Adipose tissue (tissue), 3 donors: ENCODE data around the gene SH3YL1. TPM values are rescaled to one million over a fixed set of nuclear protein-coding genes. Genes with fewer than 3 reads are reported as not detected.

Experiments used
- H3K27ac ChIP-seq: one replicate; pipeline ENCODE4 v1.5.1; 2013; ENCODE audit warnings: low read depth, low read length
- WGBS, 3 donors: extraction: QIAGEN DNeasy Blood & Tissue Kit; methylation state at CpG; one replicate each; pipeline ENCODE4 v1.1.7; 2013; 5-methylcytosine and 5-hydroxymethylcytosine counted together
- polyA plus RNA-seq, 3 donors: library from polyadenylated mRNA; stranded (reverse); fragments of 200-250 nt; gene quantifications; one replicate each; pipeline ENCODE4 v1.2.3, GENCODE V29; 2013
- donor health status: healthy with polysubstance abuse.
- donor health status: Bipolar disorder and iron deficiency.
- donor health status: healthy.

SH3YL1 gene
- polyA plus RNA-seq, 3 donors = 19.0 to 88.2 (median 22.7) TPM

DNA sequence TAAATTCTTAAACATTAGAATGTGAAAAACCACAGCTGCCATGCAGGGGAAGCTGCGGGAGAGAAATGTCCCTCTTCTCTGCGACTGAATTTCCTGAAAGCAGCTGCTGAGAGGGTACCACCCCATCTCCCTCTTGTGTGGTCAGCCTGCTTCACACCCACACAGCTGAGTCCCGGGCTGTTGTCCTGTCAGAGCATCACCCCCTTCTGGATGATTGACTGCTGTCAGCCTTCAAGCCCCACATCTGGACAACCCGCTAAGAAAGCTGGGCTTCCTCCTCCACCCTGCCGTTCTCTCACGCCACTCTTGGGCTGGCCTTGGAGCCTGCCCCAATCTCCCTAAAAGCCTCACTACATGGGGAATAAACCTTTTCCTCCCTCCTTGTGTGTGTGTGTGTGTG, 26.0 kb downstream of the SH3YL1 start:
- 74 to 79% (median 76%) methylated on average over 6 of the region's 6 CpGs for WGBS, 3 donors
- no peak overlapping the region for H3K27ac ChIP-seq

DNA sequence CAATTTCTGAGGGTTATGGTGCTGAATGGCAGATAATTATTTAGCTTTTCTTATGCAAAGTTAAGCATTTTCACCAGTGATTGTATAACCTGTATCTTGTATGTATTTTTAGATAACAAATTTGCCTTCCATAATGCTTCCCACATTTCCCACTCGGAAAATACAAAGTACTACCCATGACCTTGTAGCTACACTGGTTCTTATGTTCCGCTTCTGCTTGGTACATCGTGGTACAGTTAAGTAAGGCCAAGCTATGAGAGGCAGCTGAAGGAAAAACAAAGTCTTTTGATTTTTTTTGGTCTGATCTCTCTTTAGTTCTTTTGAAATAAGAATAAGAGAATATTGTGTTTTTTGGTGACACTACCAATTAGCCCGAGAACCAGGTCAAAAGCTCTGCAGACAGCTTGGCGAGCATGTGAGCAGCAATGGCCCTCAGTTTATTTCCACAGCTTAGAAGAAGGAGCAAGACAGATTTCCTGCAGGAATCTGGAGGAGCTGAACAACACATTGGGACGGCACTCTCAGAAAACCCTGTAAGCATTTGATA, 26.8 kb downstream of the SH3YL1 start:
- 92 to 96% (median 92%) methylated on average over 6 of the region's 6 CpGs for WGBS, 3 donors
- no peak overlapping the region for H3K27ac ChIP-seq

DNA sequence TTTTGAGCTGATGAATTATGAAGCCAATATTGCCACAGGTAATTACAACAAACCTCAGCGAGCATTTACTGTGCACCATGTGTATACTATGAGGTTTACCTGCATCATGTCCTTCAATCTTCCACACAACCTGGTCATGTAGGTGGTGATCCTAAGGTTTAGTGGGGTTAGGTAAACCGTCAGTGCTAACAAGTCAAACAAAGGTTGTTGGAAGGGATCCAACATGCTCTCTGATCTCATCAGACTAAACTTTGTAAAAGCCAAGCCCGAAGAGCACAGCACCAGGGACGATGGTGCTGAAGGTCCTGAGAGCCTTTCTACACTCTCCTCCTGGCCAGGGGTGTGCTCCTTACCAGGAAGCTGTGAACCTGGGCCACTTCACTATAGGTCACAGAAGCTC, 29.4 kb downstream of the SH3YL1 start:
- H3K27ac ChIP-seq = no peak overlapping the region
- WGBS, 3 donors = 48 to 90% (median 89%) methylated on average over 4 of the region's 4 CpGs

- 77 to 91% (median 88%) methylated on average over 7 of the region's 7 CpGs for WGBS, 3 donors
- H3K27ac ChIP-seq = no peak overlapping the region
Measured at GRCh38 chr2:233030-233429, 30.8 kb downstream of the SH3YL1 start.

DNA sequence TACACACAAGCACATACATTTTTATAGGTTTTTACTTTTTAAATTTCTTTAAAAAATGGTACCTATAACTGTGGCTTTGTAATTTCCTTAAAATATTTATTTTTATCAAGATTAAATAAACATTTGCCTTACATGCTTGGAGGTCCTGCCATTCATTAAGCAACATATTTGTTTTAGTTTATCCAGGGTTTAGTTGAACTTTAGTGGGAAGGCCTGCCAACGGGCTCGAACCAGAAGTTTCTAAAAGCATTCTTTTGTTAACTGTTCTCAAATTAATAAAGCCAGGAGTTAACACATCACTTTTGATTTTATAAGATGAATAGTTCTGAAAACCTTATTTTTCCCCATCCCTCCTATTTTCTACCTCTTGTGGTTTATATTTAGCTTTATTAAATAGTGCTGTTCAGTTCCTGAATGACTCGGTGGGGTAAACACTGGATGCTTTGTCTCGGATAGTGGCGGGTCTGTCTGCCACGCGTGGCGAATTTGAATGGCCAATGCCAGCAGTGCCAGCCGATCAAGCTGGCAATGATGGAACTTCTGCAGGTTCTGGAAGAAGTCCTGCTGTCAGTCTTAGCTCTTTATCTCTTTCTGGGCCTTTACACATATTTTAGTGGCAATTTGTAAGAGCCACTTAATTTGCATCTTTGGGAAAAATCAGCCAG, 32.2 kb downstream of the SH3YL1 start:
- no peak overlapping the region for H3K27ac ChIP-seq
- WGBS, 3 donors = 54 to 91% (median 85%) methylated on average over 9 of the region's 9 CpGs

- WGBS, 3 donors = 73 to 97% (median 96%) methylated on average over 8 of the region's 8 CpGs
Measured at GRCh38 chr2:228518-229278, 35.1 kb downstream of the SH3YL1 start.

DNA sequence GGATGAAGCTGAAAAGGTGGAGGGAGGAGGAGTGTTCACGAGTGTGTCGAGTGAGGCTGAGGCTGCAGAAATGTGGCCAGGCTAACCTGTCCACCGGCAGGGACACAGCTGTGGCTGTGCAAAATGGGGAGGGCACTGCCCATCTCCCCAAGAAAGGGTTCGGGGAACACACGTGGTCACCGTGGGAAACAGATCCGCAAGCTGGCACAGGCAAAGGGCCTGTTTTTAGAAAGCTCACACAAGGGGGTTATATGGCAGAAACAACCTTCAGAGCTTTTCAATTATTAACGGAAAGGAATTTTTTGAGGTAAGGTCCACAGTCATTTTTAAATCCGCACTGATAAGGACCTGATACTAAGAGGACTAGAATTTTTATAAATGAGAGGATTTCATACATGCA, 35.7 kb downstream of the SH3YL1 start:
- no peak overlapping the region for H3K27ac ChIP-seq
- WGBS, 3 donors = 53 to 95% (median 95%) methylated on average over 9 of the region's 9 CpGs

More at GRCh38 chr2:228518-229278, 35.1 kb downstream of the SH3YL1 start:
- no peak overlapping the region for H3K27ac ChIP-seq

DNA sequence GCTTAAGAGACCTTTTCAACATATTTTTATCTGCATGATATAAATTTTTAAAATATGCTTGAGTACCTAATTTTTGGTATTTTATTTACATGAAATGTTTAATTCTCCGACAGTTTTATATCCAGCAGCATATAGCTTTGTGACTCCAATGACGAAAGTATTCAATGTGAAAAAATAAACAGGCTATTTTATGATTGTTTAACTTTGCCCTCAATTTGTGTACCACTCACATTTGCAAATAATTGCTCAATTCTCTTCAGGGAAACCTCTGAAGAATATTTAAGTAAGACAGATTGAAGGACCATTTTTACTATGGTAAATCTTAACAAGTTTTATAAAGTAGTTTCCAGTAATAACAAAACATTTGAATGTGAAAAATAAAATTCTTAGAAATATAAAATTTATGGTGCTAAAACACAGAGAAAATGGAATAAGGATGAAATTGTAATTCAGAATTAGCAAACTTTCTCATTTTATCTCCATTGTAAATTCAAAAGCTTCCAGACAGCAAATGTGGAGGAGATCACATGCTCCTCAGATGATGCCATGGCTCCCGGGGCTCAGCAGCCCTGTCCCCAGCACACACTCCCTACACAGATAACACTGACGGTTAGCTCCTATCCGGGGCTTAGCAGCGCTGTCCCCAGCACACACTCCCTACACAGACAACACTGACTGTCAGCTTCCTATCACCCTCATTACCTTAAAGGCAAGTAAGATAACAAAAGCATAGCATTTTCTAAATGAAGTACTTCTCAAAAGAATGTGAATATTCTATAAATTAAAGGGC, 39.7 kb downstream of the SH3YL1 start:
- WGBS, 3 donors = 87 to 93% (median 91%) methylated on average over 6 of the region's 6 CpGs
- H3K27ac ChIP-seq = no peak overlapping the region

DNA sequence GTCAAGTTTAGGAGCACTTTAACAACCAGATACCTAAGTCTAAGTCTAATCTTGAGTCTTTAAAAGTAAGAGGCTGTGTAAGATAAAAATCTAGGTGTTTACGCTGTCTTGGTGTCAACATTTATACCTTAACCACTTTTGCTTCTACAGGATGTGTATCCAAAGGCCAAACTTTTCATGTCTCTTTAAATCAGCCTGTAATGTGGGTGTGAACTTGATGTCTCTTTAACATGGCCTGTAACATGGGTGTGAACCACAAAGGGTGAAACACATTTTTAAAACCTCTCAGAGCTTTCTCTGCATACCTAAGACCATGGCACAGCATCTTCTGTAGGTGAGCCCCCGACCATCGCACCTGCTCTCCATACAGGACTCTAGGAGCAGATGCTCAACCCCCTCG, 40.4 kb downstream of the SH3YL1 start:
- no peak overlapping the region for H3K27ac ChIP-seq
- WGBS, 3 donors = 75 to 94% (median 91%) methylated on average over 4 of the region's 4 CpGs

- no peak overlapping the region for H3K27ac ChIP-seq
- 84 to 93% (median 90%) methylated on average over 3 of the region's 3 CpGs for WGBS, 3 donors
Measured at GRCh38 chr2:216068-216467, 47.8 kb downstream of the SH3YL1 start.

GRCh38 chr2:213932-214693, 49.7 kb downstream of the SH3YL1 start:
- no peak overlapping the region for H3K27ac ChIP-seq
- 80 to 90% (median 90%) methylated on average over 43 of the region's 43 CpGs for WGBS, 3 donors

- no peak overlapping the region for H3K27ac ChIP-seq
- WGBS, 3 donors = 37 to 82% (median 63%) methylated on average over 5 of the region's 5 CpGs
Measured at GRCh38 chr2:211486-212184, 52.2 kb downstream of the SH3YL1 start.

- H3K27ac ChIP-seq = no peak overlapping the region
- WGBS, 3 donors = 60 to 72% (median 70%) methylated on average over 4 of the region's 4 CpGs
Measured at GRCh38 chr2:210660-211059, 53.2 kb downstream of the SH3YL1 start.

DNA sequence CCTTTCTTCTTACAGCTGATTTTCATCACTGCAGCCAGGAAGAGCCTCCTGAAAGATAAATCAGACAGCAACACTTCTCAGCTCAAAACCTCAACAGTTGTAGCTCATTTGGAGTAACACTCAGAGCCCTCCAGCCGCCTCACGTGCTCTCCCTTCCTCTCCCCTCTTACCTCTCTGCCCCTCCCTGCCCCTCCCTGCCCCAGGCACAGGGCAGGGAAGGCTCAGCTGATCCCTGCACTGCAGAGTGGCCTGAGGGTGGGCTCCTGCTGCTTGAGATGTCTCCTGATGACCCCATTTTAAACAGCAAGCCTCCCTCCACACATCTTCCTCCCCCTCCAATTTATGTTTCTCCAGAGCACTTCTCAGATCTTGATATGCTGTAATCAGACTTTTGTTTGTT, 54.4 kb downstream of the SH3YL1 start:
- 32 to 83% (median 46%) methylated on average over 2 of the region's 2 CpGs for WGBS, 3 donors
- H3K27ac ChIP-seq = no peak overlapping the region

DNA sequence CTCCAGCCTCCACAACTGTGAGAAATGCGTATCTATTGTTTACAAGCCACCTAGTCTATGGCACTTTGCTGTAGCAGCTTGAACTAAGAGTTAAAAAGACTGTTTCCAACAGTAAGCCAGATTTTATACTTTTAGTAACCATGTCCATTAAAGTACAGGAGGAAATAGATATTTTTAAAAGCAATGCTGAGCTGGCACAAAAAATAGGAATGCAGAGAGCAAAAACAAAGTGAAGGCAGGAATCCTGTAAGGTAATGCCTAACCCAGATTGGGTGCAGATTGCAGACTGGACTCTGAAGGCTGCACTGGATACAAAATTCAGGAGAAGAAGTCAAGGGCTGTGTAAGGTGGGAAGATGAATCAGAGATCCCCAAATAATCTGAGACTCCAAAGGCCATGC, 55.5 kb downstream of the SH3YL1 start:
- WGBS, 3 donors = 49 to 75% (median 75%) methylated on average over 1 of the region's 1 CpG
- no peak overlapping the region for H3K27ac ChIP-seq

DNA sequence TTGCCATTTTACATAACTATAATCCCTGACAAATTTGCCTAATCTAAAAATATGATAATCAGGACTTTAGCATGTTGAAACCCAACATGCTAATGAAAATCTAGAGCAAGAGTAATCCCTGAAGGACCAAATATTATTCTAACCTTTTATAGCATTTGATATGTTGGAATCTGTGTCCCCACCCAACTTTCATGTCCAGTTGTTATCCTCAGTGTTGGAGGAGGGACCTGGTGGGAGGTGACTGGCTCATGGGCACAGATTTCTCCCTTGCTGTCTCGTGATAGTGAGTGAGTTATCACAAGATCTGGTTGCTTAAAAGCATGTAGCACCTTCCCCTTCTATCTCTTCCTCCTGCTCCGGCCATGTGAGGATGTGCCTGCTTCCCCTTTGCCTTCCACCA, 59.8 kb downstream of the SH3YL1 start:
- 41 to 84% (median 46%) methylated on average over 2 of the region's 2 CpGs for WGBS, 3 donors
- no peak overlapping the region for H3K27ac ChIP-seq

DNA sequence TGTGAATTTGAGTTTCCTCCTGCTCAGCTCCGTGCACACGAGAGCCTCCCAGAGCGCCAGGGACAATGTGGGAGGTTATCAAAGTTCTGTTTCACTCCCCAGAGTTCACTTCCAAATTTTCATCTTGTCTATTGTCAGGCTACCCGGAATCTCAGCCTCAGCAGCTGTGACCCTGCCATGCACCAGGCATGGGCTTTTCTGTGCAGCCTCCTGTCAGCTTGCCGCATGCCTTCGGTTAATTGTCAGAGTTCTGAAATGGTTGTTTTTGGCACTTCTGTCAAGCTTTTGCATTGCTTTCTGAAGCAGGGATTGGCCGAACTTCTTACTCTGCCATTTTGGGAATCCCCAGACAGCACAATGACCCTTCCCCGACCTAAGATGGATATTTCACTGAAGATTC, 60.4 kb downstream of the SH3YL1 start:
- 73 to 87% (median 76%) methylated on average over 8 of the region's 8 CpGs for WGBS, 3 donors
- no peak overlapping the region for H3K27ac ChIP-seq

DNA sequence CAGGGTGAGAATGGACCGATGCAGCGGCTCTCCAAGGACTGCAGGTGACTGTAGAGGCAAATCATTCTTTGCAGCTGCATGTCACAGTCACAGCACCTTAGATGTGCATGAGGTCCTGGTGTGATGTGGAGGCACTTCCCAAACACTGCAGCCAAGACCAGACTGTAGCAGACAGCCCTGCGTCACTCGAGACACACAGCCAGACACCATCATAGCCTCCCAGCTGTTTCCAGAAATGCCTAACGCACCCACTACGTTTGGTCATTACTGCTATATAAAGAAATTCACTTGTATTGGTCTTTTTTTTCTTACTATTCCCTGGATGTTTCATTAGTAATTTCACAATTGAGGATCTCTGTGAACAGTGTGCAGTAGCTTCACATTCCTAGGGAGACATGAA, 60.9 kb downstream of the SH3YL1 start:
- no peak overlapping the region for H3K27ac ChIP-seq
- WGBS, 3 donors = 71 to 82% (median 72%) methylated on average over 6 of the region's 6 CpGs
